ENCODE results near the gene ZG16.
A peak's percentile ranks its signal among the peaks of the same experiment; 100 is the strongest.

DNA sequence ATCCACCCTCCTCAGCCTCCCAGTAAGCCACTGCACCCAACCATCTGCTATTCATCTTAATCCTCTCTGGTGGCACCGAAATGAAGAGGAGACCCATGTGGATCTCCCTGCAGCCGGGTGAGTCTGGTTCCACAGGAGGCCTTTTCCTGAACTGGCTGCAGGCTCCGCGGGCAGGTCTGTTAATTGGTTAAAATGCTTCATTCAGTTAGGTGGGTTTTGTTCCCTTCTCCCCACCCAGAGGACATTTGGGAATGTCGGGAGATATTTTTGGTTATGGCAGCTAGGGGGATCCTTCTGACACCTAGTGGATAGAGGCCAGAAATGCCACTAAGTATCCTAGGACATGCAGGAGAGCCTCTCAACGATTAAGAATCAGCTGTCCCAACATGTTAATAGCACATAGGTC is 48.9 kb upstream of the ZG16 start:
- no peak for TF ChIP-seq GABPA (IDR thresholded peaks at IDR 0.05 in 1 of 2, conservative IDR thresholded peaks at IDR 0.05 in 1 of 2)
- TF ChIP-seq, protein P1, sequence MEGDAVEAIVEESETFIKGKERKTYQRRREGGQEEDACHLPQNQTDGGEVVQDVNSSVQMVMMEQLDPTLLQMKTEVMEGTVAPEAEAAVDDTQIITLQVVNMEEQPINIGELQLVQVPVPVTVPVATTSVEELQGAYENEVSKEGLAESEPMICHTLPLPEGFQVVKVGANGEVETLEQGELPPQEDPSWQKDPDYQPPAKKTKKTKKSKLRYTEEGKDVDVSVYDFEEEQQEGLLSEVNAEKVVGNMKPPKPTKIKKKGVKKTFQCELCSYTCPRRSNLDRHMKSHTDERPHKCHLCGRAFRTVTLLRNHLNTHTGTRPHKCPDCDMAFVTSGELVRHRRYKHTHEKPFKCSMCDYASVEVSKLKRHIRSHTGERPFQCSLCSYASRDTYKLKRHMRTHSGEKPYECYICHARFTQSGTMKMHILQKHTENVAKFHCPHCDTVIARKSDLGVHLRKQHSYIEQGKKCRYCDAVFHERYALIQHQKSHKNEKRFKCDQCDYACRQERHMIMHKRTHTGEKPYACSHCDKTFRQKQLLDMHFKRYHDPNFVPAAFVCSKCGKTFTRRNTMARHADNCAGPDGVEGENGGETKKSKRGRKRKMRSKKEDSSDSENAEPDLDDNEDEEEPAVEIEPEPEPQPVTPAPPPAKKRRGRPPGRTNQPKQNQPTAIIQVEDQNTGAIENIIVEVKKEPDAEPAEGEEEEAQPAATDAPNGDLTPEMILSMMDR (IDR thresholded peaks at IDR 0.05; ENCODE audit: low read depth, low read length, missing input control): peak; percentile 65
- TF ChIP-seq YY1 (IDR thresholded peaks at IDR 0.05): no peak
- TF ChIP-seq TAF1 (conservative IDR thresholded peaks at IDR 0.05): no peak
- TF ChIP-seq RXRA (IDR thresholded peaks at IDR 0.05): no peak
- no peak for TF ChIP-seq HNF4G (IDR thresholded peaks at IDR 0.05)
- TF ChIP-seq FOXA2 (IDR thresholded peaks at IDR 0.05): no peak
- TF ChIP-seq, protein P2, sequence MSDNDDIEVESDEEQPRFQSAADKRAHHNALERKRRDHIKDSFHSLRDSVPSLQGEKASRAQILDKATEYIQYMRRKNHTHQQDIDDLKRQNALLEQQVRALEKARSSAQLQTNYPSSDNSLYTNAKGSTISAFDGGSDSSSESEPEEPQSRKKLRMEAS (IDR thresholded peaks at IDR 0.05): no peak
- no peak for TF ChIP-seq NR2F2 (IDR thresholded peaks at IDR 0.05)
- TF ChIP-seq, protein P3, sequence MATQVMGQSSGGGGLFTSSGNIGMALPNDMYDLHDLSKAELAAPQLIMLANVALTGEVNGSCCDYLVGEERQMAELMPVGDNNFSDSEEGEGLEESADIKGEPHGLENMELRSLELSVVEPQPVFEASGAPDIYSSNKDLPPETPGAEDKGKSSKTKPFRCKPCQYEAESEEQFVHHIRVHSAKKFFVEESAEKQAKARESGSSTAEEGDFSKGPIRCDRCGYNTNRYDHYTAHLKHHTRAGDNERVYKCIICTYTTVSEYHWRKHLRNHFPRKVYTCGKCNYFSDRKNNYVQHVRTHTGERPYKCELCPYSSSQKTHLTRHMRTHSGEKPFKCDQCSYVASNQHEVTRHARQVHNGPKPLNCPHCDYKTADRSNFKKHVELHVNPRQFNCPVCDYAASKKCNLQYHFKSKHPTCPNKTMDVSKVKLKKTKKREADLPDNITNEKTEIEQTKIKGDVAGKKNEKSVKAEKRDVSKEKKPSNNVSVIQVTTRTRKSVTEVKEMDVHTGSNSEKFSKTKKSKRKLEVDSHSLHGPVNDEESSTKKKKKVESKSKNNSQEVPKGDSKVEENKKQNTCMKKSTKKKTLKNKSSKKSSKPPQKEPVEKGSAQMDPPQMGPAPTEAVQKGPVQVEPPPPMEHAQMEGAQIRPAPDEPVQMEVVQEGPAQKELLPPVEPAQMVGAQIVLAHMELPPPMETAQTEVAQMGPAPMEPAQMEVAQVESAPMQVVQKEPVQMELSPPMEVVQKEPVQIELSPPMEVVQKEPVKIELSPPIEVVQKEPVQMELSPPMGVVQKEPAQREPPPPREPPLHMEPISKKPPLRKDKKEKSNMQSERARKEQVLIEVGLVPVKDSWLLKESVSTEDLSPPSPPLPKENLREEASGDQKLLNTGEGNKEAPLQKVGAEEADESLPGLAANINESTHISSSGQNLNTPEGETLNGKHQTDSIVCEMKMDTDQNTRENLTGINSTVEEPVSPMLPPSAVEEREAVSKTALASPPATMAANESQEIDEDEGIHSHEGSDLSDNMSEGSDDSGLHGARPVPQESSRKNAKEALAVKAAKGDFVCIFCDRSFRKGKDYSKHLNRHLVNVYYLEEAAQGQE (IDR thresholded peaks at IDR 0.05): no peak
- peak; percentile 76 to 81 for TF ChIP-seq RAD21 (IDR thresholded peaks at IDR 0.05)
- no peak for TF ChIP-seq JUND (IDR thresholded peaks at IDR 0.05)
- TF ChIP-seq, protein P4, sequence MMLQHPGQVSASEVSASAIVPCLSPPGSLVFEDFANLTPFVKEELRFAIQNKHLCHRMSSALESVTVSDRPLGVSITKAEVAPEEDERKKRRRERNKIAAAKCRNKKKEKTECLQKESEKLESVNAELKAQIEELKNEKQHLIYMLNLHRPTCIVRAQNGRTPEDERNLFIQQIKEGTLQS (IDR thresholded peaks at IDR 0.05): no peak

Data from liver (tissue), 3 donors.